ENCODE results near the gene NME9. TPM values are rescaled to one million over a fixed set of nuclear protein-coding genes. Genes with fewer than 3 reads are reported as not detected.

NME9 gene
- total RNA-seq, 1 experiment from 2014 or later, result not detected

GRCh38 chr3:138307899-138308298 lies 21.8 kb downstream of the NME9 start:
- H3K4me1 ChIP-seq (ENCODE audit: insufficient read depth, low read length), result no peaks in the 10 kb centered on the region
- Mint-ChIP-seq H3K4me3 (no peak overlapping the region), H3K27me3 (ENCODE audit: low read depth) (peaks cover 30% of the 10 kb centered on the region), H3K27ac (no peak overlapping the region), H3K9me3 (peaks cover 14 to 20% of the 10 kb centered on the region in 2 experiments), H3K4me1 (no peaks in the 10 kb centered on the region), H3K36me3 (ENCODE audit: insufficient read depth in 1 of 3, low read depth in 3 of 3) (peaks cover 5 to 9% (median 8%) of the 10 kb centered on the region in 3 experiments; a peak in 6 of 7 replicates)
- no peak overlapping the region for H2BK12ac ChIP-seq (ENCODE audit: insufficient read length, low read depth, low read length)
- H4K5ac ChIP-seq (ENCODE audit: insufficient read length, low read depth, low read length), result no peak overlapping the region
- no peak overlapping the region for H2BK15ac ChIP-seq (ENCODE audit: low read depth, low read length)
- H3K23me2 ChIP-seq (ENCODE audit: insufficient read length, low read depth, low read length, poor library complexity, severe bottlenecking), result no peaks in the 10 kb centered on the region
- no peak overlapping the region for H3K9ac ChIP-seq (ENCODE audit: extremely low read depth, insufficient read length, low read length)
- no peak overlapping the region for H3K27ac ChIP-seq (ENCODE audit: insufficient read length, low read depth, low read length)
- no peak overlapping the region for H3K4ac ChIP-seq (ENCODE audit: low read depth, low read length)
- H3K56ac ChIP-seq (ENCODE audit: insufficient read length, low read depth, low read length), result no peak overlapping the region
- no peak overlapping the region for H2BK5ac ChIP-seq (ENCODE audit: insufficient read length, low read length)
- no peak overlapping the region for H2BK20ac ChIP-seq (ENCODE audit: low read depth, low read length, poor library complexity, severe bottlenecking)
- no peaks in the 10 kb centered on the region for H4K20me1 ChIP-seq (ENCODE audit: control insufficient read depth, insufficient read depth, insufficient read length)
- H3K23ac ChIP-seq (ENCODE audit: insufficient read length, low read depth, low read length), result no peak overlapping the region
- TF ChIP-seq CTCF (conservative IDR thresholded peaks at IDR 0.05), result no peak
- no peak overlapping the region for H3K4me2 ChIP-seq (ENCODE audit: insufficient read depth, insufficient read length, low read length)
- H4K8ac ChIP-seq (replicated peaks; ENCODE audit: insufficient read length, low read depth, low read length), result no peak overlapping the region
- WGBS (ENCODE audit: extremely low coverage, insufficient read length, low lambda C conversion rate), result no CpG with 5 or more reads among the region's 5 CpGs
- no peaks in the 10 kb centered on the region for H3K27me3 ChIP-seq (ENCODE audit: insufficient read depth, low read length)
- H3K79me1 ChIP-seq (ENCODE audit: insufficient read depth, low read depth, low read length, poor library complexity, severe bottlenecking), result no peaks in the 10 kb centered on the region
- no peak overlapping the region for H3T11ph ChIP-seq (ENCODE audit: low read length)
- no peak overlapping the region for H4K91ac ChIP-seq (ENCODE audit: insufficient read length, low read depth, low read length)
- H3K14ac ChIP-seq (ENCODE audit: insufficient read depth, low read length), result no peak overlapping the region
- H2BK120ac ChIP-seq (ENCODE audit: low read depth, low read length, poor library complexity, severe bottlenecking), result no peak overlapping the region
- H2AFZ ChIP-seq (ENCODE audit: low read length), result no peak overlapping the region
- no peak for DNase-seq
- no peak overlapping the region for H2AK5ac ChIP-seq (ENCODE audit: insufficient read length, low read length)
- H3K79me2 ChIP-seq (ENCODE audit: insufficient read depth, low read length), result no peaks in the 10 kb centered on the region
- H3K18ac ChIP-seq (ENCODE audit: insufficient read length, low read depth, low read length), result no peak overlapping the region
- no peaks in the 10 kb centered on the region for H3K9me3 ChIP-seq (ENCODE audit: control insufficient read depth, low read depth, low read length)
